Hippocampal formation (tissue), 2 donors: Measurements from ENCODE around the gene AP1M1.
"Not testable (repeated sequence)": the region's sequence is repeated elsewhere in the genome, so short reads cannot be mapped to it uniquely, and the experiment has no call there.

Experiments used
- DNase-seq, 2 donors: peaks; one replicate each; lab custom pipeline; 2025; lab: John Stamatoyannopoulos, UW

AP1M1 gene

GRCh38 chr19:16197622-16198369 lies at the start of gene AP1M1:
Gene AP1M1 (plus strand): TSS chr19:16197911. CDS start chr19:16198027, 116 bp downstream.
- peak; percentile 85 to 95 for DNase-seq

- no peak for DNase-seq
Measured at GRCh38 chr19:16148443-16149229, 49.1 kb upstream of the AP1M1 start.

GRCh38 chr19:16153582-16154336 lies 44.0 kb upstream of the AP1M1 start:
- DNase-seq, result no peak

- no peak for DNase-seq
Measured at GRCh38 chr19:16154557-16154956, 43.2 kb upstream of the AP1M1 start.

GRCh38 chr19:16155128-16155527 lies 42.6 kb upstream of the AP1M1 start:
- DNase-seq, result no peak

GRCh38 chr19:16156904-16157303 lies 40.8 kb upstream of the AP1M1 start:
- no peak for DNase-seq

GRCh38 chr19:16157601-16158000 lies 40.1 kb upstream of the AP1M1 start:
- DNase-seq, result no peak

GRCh38 chr19:16159655-16160054 lies 38.1 kb upstream of the AP1M1 start:
- DNase-seq, result no peak

- DNase-seq, result no peak
Measured at GRCh38 chr19:16160445-16160942, 37.2 kb upstream of the AP1M1 start.

- no peak for DNase-seq
Measured at GRCh38 chr19:16160943-16161560, 36.7 kb upstream of the AP1M1 start.

- DNase-seq, result no peak
Measured at GRCh38 chr19:16161840-16162239, 35.9 kb upstream of the AP1M1 start.

- no peak for DNase-seq
Measured at GRCh38 chr19:16164222-16164890, 33.4 kb upstream of the AP1M1 start.

- DNase-seq, result no peak
Measured at GRCh38 chr19:16166417-16166816, 31.3 kb upstream of the AP1M1 start.

GRCh38 chr19:16167055-16167454 lies 30.7 kb upstream of the AP1M1 start:
- DNase-seq, result no peak

- no peak for DNase-seq
Measured at GRCh38 chr19:16168465-16169081, 29.1 kb upstream of the AP1M1 start.

- no peak for DNase-seq
Measured at GRCh38 chr19:16170134-16170533, 27.6 kb upstream of the AP1M1 start.

- DNase-seq, result no peak
Measured at GRCh38 chr19:16175954-16176353, 21.8 kb upstream of the AP1M1 start.

GRCh38 chr19:16178866-16179265 lies 18.8 kb upstream of the AP1M1 start:
- DNase-seq, result not testable (repeated sequence)

- DNase-seq, result no peak
Measured at GRCh38 chr19:16180611-16181010, 17.1 kb upstream of the AP1M1 start.

- DNase-seq, result no peak
Measured at GRCh38 chr19:16184665-16185122, 13.0 kb upstream of the AP1M1 start.
